Measurements from ENCODE around the gene SMIM21. TPM values are rescaled to one million over a fixed set of nuclear protein-coding genes. Genes with fewer than 3 reads are reported as not detected.

SMIM21 gene
- not detected in 3 replicates for total RNA-seq (2021)
- Bru-seq, nascent RNA: not detected
- long read RNA-seq, experiment 1: 0 reads
- long read RNA-seq, experiment 2: 0 reads
- long read RNA-seq, experiment 3: 0 reads

DNA sequence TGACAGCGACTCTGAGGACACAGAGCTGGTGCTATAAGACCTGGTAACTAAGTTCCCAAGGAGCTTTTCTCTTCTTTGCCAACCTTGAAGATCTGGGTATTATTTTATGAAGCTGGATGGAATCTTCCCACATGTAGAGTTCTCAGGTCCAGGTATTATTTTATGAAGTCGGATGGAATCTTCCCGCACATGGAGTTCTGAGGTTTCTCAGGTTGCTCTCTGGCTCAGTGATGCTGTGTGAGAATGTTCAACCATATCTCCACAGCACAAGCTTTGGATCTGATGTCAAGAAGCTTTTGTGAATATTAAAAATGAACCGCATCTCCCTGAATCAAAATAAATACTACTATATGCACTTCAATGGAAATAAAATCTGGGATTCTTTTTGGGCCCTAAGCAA lies at the start of gene SMIM21:
SMIM21 (minus strand) TSS at position 101 of the 400 bp plus-strand sequence. CDS start 140 bp downstream, outside the sequence.
- peaks cover 8% of the 10 kb centered on the region for H3K9me3 Mint-ChIP-seq
- H3K27me3 Mint-ChIP-seq (ENCODE audit: low read depth): no peaks in the 10 kb centered on the region; the same call in 1 of the 2 replicates
- H3K4me3 Mint-ChIP-seq: no peak within 1 kb of the TSS
- CTCF ChIA-PET: no interaction called here
- ATAC-seq (no peak), DNase-seq (ENCODE audit: low spot score) (no peak)
- no peak within 1 kb of the TSS for H3K27ac Mint-ChIP-seq
- peaks cover 6% of the 10 kb centered on the region for H3K4me1 Mint-ChIP-seq
- TF ChIP-seq FOXP1 (CRISPR knock-in tag; IDR thresholded peaks at IDR 0.05; ENCODE audit: borderline replicate concordance): no peak
- TF ChIP-seq PRDM15 (CRISPR knock-in tag; IDR thresholded peaks at IDR 0.05): no peak
- no peak for TF ChIP-seq NFE2L1 (CRISPR knock-in tag; IDR thresholded peaks at IDR 0.05)
- no peak for TF ChIP-seq MXD4 (CRISPR knock-in tag; IDR thresholded peaks at IDR 0.05; ENCODE audit: borderline replicate concordance)
- TF ChIP-seq ETV6 (CRISPR knock-in tag; IDR thresholded peaks at IDR 0.05): no peak
- TF ChIP-seq MYBL2 (CRISPR knock-in tag; IDR thresholded peaks at IDR 0.05): no peak
- TF ChIP-seq SP1 (CRISPR knock-in tag; conservative IDR thresholded peaks at IDR 0.05): no peak
- TF ChIP-seq E2F4 (CRISPR knock-in tag; IDR thresholded peaks at IDR 0.05; ENCODE audit: borderline replicate concordance, low read depth): no peak
- no peak for TF ChIP-seq TCF7 (CRISPR knock-in tag; IDR thresholded peaks at IDR 0.05; ENCODE audit: low read depth)
- TF ChIP-seq, protein P1, sequence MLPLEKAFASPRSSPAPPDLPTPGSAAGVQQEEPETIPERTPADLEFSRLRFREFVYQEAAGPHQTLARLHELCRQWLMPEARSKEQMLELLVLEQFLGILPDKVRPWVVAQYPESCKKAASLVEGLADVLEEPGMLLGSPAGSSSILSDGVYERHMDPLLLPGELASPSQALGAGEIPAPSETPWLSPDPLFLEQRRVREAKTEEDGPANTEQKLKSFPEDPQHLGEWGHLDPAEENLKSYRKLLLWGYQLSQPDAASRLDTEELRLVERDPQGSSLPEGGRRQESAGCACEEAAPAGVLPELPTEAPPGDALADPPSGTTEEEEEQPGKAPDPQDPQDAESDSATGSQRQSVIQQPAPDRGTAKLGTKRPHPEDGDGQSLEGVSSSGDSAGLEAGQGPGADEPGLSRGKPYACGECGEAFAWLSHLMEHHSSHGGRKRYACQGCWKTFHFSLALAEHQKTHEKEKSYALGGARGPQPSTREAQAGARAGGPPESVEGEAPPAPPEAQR (CRISPR knock-in tag; IDR thresholded peaks at IDR 0.05): no peak
- no peak for TF ChIP-seq STAT6 (CRISPR knock-in tag; conservative IDR thresholded peaks at IDR 0.05; ENCODE audit: low read depth)
- no peak for TF ChIP-seq E2F5 (CRISPR knock-in tag; IDR thresholded peaks at IDR 0.05)
- TF ChIP-seq, protein P2, sequence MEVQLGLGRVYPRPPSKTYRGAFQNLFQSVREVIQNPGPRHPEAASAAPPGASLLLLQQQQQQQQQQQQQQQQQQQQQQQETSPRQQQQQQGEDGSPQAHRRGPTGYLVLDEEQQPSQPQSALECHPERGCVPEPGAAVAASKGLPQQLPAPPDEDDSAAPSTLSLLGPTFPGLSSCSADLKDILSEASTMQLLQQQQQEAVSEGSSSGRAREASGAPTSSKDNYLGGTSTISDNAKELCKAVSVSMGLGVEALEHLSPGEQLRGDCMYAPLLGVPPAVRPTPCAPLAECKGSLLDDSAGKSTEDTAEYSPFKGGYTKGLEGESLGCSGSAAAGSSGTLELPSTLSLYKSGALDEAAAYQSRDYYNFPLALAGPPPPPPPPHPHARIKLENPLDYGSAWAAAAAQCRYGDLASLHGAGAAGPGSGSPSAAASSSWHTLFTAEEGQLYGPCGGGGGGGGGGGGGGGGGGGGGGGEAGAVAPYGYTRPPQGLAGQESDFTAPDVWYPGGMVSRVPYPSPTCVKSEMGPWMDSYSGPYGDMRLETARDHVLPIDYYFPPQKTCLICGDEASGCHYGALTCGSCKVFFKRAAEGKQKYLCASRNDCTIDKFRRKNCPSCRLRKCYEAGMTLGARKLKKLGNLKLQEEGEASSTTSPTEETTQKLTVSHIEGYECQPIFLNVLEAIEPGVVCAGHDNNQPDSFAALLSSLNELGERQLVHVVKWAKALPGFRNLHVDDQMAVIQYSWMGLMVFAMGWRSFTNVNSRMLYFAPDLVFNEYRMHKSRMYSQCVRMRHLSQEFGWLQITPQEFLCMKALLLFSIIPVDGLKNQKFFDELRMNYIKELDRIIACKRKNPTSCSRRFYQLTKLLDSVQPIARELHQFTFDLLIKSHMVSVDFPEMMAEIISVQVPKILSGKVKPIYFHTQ (CRISPR knock-in tag; IDR thresholded peaks at IDR 0.05): no peak
- POLR2A ChIA-PET: no interaction called here
- no peaks in the 10 kb centered on the region; the same call in 1 of the 2 replicates for H3K36me3 Mint-ChIP-seq
